Activated CD4-positive, alpha-beta T cell treated with anti-CD3 and anti-CD28 coated beads, Interleukin-2, amount 50 U/mL, for 4 hours (primary cell): ENCODE data around the gene MAN1C1.

ENCODE experiments used
- DNase-seq, 2 experiments: peaks; one replicate each; pipeline ENCODE4 v3.0.0-alpha.2; 2020

Gene MAN1C1

DNA sequence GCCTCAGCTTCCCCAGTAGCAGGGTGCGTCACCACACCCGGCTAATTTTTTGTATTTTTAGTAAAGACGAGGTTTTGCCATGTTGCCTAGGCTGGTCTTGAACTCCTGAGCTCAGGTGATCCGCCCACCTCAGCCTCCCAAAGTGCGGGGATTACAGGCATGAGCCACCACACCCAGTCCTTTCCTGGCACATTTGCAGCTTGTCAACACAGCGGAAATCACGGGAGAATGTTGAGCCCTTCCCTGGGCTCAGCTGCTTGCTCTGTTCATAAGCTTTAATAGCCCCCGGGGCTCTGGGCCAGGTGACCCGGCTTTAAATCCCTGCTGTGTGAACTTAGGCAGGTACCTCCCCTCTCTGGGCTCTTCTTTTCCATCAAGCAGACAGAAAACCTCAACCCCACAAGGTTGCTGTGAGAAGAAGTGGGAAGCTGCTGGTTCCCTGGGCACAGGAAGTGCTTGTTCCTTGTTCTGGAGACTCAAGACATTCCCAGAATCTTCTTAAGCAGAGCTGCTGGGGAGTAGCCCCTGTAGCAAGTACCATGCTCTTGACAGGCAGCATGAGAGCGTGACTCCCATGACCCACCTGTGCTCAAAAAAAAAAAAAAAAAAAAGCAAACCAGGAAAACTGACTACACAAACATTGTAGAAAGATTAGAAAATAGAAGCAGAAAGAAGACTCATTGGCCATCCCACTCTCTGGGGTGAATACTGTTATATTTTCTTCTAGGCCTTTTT lies 168.9 kb downstream of the MAN1C1 start:
- no peak for DNase-seq

DNA sequence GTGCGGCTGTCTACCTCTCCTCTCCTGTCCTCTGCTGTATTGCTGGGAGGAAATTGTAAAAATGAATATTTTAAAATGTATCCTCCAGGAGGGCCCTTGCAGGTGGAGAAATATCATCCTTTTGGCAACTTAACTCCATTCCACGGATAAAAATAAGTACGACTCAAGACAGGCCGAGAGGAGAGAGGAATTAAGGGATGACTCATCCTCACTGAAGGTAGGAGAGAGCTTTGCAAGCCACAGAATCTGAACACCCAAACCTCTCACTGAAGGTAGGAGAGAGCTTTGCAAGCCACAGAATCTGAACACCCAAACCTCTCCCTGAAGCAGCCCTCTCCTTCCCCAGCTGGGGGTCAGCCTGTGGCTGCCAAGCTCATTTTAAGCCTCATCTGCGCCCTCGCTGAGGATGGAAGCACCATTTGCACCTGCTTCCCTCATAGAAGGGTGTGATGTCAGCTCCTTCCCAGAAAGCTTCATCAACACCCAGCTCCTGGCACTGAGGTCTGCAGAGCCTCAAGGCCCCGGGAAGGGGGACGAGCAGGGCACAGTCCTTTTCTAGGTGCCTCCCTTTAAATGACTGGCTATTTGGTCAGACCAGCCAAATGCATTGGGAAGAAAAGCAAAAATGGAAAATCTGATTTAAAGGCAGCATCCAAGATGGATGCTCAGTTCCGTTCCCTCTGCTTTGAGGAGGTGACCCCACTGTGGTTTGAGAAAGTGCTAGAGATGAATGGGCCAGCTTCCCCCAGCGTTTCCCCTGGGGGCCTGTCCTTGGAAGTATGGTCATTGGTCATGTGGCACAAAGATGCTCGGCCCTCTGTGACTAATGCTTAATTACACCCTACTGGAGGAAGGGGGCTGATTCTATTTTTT lies 170.5 kb downstream of the MAN1C1 start:
- DNase-seq: no peak

DNA sequence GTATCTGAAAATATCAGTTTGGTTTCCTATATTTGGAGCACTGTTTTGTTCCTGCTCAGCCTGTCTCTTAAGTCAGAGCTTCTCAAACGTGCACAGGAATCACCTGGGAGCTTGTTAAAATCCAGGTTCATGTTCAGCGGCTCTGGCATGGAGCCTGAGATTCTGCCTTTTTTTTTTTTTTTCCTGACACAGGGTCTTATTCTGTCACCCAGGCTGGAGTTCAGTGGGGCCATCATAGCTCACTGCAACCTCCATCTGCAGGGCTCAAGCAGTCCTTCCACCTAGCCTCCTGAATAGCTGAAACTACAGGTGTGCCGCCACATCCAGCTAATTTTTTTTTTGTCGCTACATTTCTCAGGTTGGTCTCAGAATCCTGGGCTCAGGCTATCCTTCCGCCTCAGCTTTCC lies 171.2 kb downstream of the MAN1C1 start:
- no peak for DNase-seq

DNA sequence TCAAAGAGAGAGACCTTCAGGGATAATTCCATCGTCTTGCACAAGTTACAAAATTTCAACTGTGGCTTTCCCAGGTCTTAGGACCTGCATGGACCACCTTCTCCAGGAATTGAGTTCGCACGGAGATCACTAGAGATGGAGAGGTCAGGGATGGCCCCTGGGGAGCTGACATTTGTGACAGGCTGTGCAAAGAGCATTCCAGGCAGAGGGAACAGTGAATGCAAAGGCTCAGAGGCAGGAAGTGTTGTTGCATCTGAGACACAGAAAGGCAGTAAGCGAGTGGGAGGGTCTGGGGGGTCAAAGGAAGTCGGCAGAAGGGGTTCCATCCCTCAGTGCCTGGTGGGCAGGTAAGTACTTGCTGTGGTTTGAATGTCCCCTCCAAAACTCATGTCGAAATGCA lies 173.9 kb downstream of the MAN1C1 start:
- no peak for DNase-seq

DNA sequence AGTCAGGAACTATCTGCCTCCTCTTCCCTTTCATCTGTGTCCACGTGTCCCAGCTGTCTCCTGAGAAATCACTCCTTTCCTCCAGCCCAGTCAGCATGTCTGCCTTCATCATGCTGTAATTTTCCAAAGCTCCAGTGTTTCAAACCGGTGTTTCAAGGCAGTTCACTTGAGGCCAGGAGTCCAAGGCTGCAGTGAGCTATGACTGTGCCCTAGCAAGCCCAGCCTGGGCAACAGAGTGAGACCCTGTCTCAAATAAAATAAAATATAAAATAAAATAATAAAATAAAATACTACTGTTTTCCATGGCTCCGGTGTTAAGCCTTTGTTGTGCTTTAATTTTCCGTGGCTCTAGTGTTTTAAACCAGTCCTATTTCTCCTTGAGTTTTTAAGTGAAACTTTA lies 175.5 kb downstream of the MAN1C1 start:
- no peak for DNase-seq

DNA sequence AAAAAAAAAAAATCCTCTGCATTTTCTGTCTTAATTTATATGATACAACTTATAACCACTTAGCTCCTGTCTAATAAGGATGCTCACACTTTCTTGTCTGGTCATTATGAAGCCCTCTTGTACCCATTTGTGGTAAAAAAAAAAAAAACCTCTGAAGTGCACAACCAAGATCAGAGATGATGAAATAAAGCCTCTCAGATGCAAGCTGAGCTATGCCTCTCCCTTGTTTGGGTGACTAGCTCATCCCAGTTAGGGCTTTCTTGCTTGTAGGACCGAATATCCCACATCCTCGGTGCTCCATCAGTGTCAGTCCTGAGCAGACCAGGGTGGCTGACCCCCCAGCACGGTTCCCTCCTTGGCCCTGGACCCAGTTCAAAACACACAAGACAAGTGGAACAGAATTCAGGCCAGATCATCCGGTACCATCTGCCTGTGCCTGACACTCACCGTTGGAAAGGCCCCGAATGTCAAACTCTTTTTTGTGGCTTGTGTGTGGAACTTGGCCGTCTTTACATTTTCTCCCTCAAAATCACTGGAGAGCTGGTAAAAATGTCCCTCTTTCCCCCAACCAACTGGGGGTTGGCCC lies 177.1 kb downstream of the MAN1C1 start:
- no peak for DNase-seq

DNA sequence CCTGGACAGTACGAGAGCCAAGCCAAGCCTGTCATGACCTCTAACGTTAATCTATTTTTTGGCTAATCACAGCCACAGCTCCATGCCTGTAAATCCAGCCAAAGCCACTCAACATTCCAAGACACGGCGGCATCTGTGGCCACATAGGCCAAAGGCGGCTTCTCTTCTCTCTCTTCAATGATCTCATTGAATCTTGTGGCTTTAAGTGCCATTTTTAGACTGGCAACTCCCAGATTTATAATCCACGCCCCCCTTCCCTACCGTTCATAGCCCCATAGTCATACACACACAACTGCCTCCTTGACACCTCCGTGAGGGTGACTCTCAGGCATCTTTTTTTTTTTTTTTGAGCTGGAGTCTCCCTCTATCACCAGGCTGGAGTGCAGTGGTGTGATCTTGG lies 177.7 kb downstream of the MAN1C1 start:
- DNase-seq: no peak

DNA sequence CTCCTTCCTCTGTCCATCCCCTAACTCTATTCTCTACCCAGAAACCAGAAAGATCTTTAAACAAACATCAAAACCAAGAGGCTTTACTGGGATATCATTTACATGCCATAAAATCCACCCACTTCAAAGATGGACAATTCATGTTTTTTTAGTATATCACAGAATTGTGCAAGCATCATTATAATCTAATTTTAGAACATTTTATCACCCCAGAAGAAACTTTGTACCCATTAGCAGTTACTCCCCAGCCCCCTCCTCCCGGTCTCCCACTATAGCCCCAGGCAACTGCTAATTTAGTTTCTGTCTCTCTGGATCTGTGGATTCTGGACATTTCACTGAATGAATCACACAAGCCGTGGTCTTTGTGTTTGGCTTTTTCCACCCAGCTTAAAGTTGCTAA lies 178.6 kb downstream of the MAN1C1 start:
- no peak for DNase-seq

DNA sequence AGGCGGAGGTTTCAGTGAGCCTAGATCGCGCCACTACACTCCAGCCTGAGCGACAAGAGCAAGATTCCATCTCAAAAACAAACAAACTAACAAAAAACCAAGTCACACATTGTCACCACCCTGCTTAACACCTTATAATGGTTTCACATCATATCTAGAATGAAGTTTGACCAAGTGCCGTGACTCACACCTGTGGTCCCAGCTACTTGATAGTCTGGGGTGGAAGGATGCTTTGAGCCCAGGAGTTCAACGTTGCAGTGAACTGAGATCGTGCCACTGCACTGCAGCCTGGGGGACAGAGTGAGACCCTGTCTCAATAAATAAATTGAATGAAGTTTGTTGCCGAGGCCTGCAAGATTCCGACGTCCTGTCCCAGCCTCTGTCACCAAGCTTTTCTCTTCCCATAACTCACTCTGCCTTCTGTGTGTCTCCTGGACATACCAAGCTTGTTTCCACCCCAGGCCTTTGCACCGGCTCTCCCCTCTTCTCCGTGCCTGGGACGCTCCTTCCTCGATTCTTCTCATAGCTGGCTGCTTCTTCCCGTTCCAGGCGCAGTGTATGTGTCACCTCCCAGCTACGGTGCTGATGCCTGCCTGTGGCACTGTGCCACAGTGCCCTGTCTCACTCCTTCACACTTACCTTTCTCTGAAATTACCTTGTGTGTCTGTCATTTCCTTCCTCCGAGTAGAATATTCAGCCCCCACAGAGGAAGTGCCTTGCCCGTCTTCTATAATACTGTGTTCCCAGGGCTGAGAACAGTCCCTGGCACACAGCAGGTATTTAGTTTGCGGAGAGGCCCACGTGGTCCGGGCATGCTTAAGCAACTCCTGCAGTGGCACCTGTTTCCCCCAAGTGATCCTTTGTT lies 179.6 kb downstream of the MAN1C1 start:
- DNase-seq: peak; percentile 38 to 42

DNA sequence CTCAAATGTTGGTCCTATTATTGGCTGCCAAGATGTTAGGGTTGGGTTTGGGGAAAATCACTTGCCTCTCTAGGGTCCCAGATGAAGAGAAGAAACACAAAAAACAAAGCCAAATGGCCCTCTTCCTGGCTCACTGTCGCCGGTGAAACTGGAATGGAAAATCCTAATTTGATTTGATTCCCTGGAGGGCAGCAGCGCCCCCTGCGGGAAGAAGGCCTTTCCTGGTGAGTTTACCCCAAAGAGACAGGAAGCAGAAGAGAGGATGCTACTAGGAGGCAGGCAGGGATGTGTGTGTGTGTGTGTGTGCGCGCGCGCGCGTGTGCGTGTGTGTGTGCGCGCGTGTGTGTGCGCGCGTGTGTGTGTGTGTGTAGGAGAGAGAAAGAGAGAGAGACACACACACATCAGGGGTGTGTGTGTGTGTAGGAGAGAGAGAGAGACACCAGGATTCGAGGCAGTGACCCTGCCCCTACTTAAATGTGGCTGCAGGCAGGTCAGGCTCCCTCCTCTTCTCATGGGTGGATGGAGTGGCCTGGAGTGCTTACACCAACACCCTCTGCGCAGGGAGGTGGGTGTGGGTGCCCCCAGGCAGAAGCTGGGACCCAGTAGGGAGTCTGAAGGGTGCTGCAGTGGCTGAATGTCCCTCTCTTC lies 180.3 kb downstream of the MAN1C1 start:
- peak; percentile 83 to 87 for DNase-seq

DNA sequence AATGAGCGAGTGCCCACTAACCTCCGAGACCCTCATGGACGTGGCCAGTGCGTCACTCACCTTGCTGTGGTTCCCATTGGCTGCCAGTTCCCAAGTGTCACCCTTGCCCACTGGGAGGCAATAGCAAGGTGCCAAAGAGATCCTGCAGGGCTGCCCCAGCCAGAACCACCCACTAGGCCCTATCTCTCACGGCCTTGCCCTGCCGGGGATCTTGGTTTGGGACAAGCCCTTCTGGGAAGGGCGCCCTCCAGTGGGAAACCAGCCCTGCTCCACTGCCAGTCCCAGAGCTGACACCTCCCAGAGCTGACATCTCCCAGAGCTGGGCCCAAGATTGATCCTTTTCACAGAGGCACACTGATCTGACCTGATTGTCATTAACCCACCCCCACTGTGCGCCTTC lies 181.3 kb downstream of the MAN1C1 start:
- no peak for DNase-seq

DNA sequence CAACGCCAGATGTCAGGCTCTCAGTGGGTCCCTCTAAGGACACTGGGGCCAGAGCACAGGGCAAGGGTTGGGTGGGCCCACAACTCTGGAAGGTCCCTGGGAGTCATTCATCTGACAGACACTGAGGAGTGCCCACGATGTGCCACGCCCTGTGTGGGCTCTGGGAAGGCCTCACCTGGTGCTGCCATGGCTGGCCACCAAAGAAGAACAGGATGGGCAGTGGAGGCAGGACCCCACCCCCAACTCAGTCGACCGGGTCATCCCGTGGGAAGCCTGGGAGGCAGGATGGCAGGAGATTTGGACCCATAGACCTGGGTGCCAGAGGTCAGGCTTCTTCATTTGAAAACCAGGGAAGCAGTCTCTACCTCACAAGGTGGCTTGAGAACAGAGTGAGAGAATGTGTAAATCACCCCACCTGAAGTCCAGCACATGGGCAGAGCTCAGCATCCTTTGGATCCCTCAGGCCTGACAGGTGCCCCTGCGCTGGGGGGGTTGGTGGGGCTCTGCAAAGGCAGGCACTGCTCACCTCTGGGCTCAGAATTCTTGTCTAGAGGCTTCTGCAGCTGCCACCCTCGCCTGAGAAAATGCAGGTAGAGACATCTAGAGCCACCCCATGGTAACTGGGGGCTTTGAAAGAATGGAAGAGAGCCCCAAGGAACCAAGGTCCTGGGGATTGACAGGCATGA lies 182.2 kb downstream of the MAN1C1 start:
- no peak for DNase-seq

DNA sequence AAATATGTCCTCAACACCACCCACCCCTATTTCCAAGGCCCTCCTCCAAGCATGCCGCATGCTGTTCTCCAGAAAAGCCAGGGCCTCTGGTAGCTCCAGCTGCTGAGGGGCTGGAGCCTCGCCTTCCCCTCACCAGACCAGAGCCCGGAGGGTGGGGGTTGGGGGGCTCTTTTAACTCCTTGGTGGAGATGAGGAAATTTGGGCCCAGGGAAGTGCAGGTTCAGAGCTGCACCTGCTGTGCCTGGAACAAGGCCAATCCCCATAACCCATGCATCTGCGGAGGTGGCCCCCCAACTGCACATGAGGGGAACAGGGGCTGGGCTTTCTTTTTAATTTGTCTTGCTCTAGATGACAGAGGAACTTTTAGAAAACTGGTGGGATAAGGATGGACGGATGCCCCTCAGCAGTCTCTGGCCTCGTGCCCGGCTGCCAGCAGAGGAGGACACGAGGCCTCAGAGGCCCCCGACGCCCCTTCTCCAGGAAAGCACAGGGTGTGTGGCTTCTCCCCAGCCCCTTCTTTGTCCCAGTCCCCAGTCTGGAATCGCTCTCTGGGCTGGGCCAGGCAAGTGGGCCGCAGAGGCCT lies 182.9 kb downstream of the MAN1C1 start:
- no peak for DNase-seq

DNA sequence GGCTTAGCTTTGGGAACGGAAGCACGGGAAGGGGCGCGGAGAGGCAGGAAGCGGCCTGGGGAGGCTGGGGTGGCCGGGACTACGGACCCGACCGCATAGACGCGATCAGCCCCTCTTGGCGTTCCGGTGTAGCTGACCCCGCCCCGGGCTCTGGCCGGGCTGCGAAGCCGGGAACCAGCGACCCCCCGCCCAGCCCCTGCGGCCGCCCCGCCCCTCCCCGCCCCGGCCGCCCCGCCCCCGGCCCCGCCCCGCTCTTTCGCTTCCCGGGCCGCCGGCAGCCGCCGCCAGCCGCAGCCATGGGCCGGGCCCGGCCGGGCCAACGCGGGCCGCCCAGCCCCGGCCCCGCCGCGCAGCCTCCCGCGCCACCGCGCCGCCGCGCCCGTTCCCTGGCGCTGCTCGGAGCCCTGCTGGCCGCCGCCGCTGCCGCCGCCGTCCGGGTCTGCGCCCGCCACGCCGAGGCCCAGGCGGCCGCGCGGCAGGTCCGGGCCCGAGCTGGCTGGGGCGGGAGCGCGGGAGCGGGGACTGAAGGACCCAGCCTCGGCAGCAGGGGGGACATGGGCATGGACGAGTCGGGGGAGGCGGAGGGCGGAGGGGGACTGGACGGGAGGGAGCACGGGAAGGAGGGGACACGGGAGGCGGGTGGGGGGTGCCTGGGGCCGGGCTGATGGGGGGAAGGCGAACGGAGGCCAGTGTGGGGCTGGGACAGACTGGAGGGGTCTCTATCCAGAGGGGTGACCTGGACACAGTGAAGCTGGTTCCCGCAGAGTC lies 183.5 kb downstream of the MAN1C1 start, which contains the start of gene SELENON:
SELENON (plus strand) TSS at position 259 of the 768 bp plus-strand sequence; CDS start at position 297, 38 bp downstream.
- no peak for DNase-seq

DNA sequence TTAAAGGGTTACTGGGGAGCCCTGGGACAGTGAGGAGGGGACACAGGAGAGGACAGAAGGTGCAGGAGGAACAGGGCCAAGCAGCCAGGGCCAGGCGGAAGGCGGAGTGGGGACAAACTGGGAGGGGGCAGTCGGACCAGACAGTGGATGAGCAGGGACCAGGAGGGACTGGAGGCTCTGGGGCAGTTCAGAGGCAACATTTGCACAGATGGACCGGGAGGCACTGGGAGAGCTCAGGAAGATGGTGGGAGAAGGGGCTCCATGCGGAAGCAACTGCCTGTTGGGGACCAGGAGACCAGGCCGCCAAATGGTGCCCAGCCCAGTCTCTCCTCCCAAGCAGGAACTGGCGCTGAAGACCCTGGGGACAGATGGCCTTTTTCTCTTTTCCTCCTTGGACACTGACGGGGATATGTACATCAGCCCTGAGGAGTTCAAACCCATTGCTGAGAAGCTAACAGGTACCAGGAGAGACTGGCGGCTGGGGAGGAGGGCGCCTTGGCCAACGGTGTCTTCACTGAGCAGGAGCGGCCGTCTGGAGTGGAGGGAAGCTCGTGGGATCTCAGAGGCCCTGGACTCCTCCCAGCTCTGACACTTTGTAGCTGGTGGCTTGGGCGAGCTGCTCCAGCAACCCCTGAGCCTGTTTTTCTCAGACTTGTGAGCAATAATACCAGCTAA lies 184.2 kb downstream of the MAN1C1 start:
- no peak for DNase-seq

DNA sequence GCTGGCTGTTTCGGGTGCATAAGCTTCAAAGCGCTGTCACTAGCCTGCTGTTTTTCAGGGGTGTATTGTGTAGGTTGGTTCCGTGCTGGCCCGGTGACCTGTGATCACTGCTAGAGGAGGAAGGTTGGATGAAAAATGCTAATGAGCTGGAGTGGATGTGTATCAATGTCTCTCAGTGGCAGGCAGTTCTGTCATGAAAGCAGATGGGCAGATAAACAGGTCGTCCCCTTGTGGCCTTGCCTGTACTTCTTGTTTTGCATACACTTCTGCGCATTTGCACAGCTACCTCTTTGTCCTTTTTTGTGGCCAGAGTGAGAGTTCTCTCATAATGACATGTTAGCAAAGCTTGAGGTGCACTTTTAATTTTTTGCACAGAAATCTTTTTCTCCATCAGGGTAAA lies 186.3 kb downstream of the MAN1C1 start:
- DNase-seq: no peak

DNA sequence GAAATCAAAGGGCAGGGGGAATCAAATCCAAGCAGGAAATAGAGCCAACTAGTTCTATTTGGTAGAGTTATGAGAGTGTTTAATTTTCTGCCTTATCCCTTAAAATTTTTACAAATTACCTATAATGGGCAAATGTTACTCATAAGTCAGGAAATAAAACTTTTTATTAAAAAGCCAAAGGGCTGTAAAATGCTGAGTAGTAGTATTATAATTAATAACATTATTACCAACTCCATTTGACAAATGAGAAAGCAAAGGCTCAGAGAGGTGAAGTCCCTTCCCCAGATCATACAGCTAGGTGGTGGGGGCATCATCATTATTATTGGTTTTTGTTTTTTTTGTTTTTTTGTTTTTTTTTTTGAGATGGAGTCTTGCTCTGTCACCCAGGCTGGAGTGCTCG lies 186.8 kb downstream of the MAN1C1 start:
- no peak for DNase-seq

DNA sequence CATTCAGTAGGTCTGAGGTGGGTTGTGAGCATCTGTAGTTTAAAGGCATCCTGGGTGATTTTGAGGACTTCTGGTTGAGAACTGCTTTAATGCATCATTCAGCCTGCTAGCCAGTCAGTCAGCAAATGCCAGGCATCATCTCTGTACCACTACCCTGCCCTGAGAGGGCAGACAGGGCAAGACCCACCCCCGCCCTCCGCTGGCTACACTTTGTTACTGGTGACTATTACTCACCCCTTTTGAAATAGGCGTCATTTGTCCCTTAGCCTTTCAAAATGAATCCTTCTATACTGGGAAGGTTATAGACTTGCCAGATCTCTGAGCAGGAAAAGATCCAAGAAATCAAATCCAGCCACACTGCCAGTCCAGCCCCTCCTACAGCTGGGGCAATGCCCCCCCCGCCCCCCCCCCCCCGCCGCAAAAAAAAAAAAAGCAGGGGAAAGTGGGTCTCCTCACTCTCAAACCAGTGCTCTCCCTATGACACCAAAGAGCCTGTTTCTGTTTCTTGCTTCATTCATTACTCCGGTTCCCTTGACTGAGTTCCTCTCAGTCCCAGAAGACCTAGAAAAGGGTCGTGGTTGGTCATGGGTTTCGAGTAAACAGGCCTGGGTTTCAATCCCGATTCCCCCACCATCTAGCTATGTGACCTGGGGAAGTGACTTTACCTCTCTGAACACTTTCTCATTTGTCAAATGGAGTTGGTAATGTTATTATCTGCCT lies 187.8 kb downstream of the MAN1C1 start:
- DNase-seq: no peak
